GM12878 (cell line): ENCODE measurements around the gene BMF. TPM values are rescaled to one million over a fixed set of nuclear protein-coding genes. Genes with fewer than 3 reads are reported as not detected.
A peak's percentile ranks its signal among the peaks of the same experiment; 100 is the strongest.

Experiments used
- DPF2 ChIP-seq: fragments of 450-650 bp; IDR thresholded peaks from 2 replicates; pipeline ENCODE4 v1.6.1; 2017; ENCODE audit warnings: mild to moderate bottlenecking
- GABPA ChIP-seq: IDR thresholded peaks from 2 replicates; pipeline ENCODE4 v1.6.1; 2014; ENCODE audit warnings: antibody characterized with exemption, low read depth, mild to moderate bottlenecking, inconsistent platforms
- HDGF ChIP-seq: fragments of 450-650 bp; IDR thresholded peaks from 2 replicates; pipeline ENCODE4 v1.6.1; 2016; ENCODE audit warnings: antibody characterized with exemption
- IKZF2 ChIP-seq, 2 experiments: fragments of 450-650 bp; IDR thresholded peaks; 2 replicates each; pipeline ENCODE4 v1.6.1; 2017; ENCODE audit warnings: mild to moderate bottlenecking in 2 of 2, moderate library complexity in 2 of 2
- MAX ChIP-seq: IDR thresholded peaks from 2 replicates; pipeline ENCODE4 v1.6.1; 2012; ENCODE audit warnings: low read depth, low read length, improper control_type of control experiment
- MTA2 ChIP-seq: fragments of 450-650 bp; IDR thresholded peaks from 2 replicates; pipeline ENCODE4 v1.6.1; 2016; ENCODE audit warnings: low read depth, mild to moderate bottlenecking, moderate library complexity
- RELB ChIP-seq: fragments of 450-650 bp; IDR thresholded peaks from 2 replicates; pipeline ENCODE4 v1.6.1; 2017; ENCODE audit warnings: low read depth, mild to moderate bottlenecking, moderate library complexity
- SIN3A ChIP-seq: IDR thresholded peaks from 2 replicates; pipeline ENCODE4 v1.6.1; 2012; ENCODE audit warnings: low read depth, low read length, improper control_type of control experiment
- SMAD1 ChIP-seq: fragments of 450-650 bp; IDR thresholded peaks from 2 replicates; pipeline ENCODE4 v1.6.1; 2018; ENCODE audit warnings: mild to moderate bottlenecking, low read depth; ENCODE audit not compliant: partially characterized antibody
- SUPT20H ChIP-seq: IDR thresholded peaks from 2 replicates; pipeline ENCODE4 v1.6.1; 2011; ENCODE audit warnings: low read depth, mild to moderate bottlenecking, low read length, moderate library complexity, borderline replicate concordance; ENCODE audit not compliant: control insufficient read depth
- TARDBP ChIP-seq: IDR thresholded peaks from 2 replicates; pipeline ENCODE4 v1.6.1; 2016; ENCODE audit warnings: borderline replicate concordance
- TCF3 ChIP-seq: IDR thresholded peaks from 2 replicates; pipeline ENCODE4 v1.6.1; 2012; ENCODE audit warnings: low read depth, mild to moderate bottlenecking, low read length, borderline replicate concordance; ENCODE audit not compliant: insufficient read depth
- WRNIP1 ChIP-seq: IDR thresholded peaks from 2 replicates; pipeline ENCODE4 v1.6.1; 2011; ENCODE audit warnings: low read depth, low read length, improper control_type of control experiment, borderline replicate concordance
- polyA plus RNA-seq, 11 experiments: library from polyadenylated mRNA; depleted of rRNA in 4 of 11; unstranded in 6 of 11; stranded (reverse) in 5 of 11; fragments of >200 nt; fragmentation: Nextera tagmentation in 4 of 11; fragmentation: Illumina TruSeq in 1 of 11; extraction: Ambion mirVana in 4 of 11; extraction: Trizol in 1 of 11; gene quantifications; 1 replicate in 1 of 11; 2 replicates in 10 of 11; pipeline versions ENCODE4 v1.2.1 to v1.2.3, GENCODE V29; 2011 to 2016; ENCODE audit warnings: inconsistent platforms in 2 of 11, missing spikeins in 2 of 11, low read depth in 1 of 11
- total RNA-seq, 4 experiments: library from RNA; depleted of rRNA in 3 of 4; stranded (reverse); fragments of >200 nt in 3 of 4; fragmentation: Illumina TruSeq in 1 of 4; extraction: Trizol in 1 of 4; gene quantifications; 2 replicates each; pipeline versions ENCODE4 v1.2.1 to v1.2.3, GENCODE V29; 2013 to 2021

Gene BMF
- total and polyA plus RNA-seq, 10 of the 15 experiments (the other 5 are each of a cell fraction or from before 2014, with no cell fraction given), result 0.82 to 34.9 (median 16.9) TPM

DNA sequence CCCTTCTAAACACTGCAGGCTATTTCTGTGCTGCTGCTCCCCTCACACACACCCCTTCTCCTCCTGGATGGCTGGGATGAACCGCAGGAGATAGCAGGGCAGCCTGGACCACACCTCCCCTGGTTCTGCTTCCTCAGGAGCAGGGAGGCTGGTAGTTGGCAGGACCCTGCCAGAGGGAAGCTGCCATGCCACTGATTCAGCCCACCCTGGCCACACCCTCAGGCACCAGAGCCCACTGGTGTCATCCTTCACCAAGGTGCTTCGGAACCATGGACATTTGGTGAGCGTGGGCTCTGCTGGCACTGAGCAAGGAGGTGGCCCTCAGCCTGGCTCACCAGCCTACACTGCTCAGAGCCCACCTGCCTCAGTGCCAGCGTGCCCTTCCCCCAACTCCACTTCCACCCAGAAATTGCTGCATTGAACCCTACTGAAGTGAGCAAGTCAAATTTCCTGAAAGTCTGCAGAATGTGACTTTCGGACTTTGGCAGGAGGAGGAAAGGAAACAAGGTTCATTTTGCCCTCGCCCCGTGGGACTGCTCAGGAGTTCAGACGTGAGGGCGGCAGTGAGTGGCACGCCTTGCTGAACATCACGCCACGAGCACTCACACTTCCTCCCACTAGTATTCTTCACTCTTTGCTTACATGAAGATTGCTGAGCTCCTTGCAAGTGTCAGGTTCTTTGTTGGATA, 26.3 kb downstream of the BMF start (continued):
- TF ChIP-seq TCF3, result no peak
- TF ChIP-seq HDGF, result no peak
- TF ChIP-seq RELB, result peak; percentile 50; the same call in 1 of the 2 replicates
- no peak for TF ChIP-seq GABPA
- TF ChIP-seq MTA2, result no peak; the same call in 1 of the 2 replicates
- TF ChIP-seq IKZF2 (IDR thresholded peaks at IDR 0.05), result peak in 1 of 2 experiments; percentile 8; a peak in 2 of 4 replicates
- TF ChIP-seq SMAD1, result no peak
- peak; percentile 50; the same call in 1 of the 2 replicates for TF ChIP-seq DPF2
- TF ChIP-seq WRNIP1, result no peak
- no peak for TF ChIP-seq SIN3A
- TF ChIP-seq MAX, result peak; percentile 89
- no peak for TF ChIP-seq SUPT20H
- no peak for TF ChIP-seq TARDBP
